GM18520 (cell line): Measurements from ENCODE around the gene UBE4A.
A peak's percentile ranks its signal among the peaks of the same experiment; 100 is the strongest.
"Not testable (repeated sequence)": the region's sequence is repeated elsewhere in the genome, so short reads cannot be mapped to it uniquely, and the experiment has no call there.

ENCODE experiments used
- ATAC-seq: cut with Tn5 transposase; IDR thresholded peaks from one replicate; pipeline ENCODE4 v1.9.1; 2021; ENCODE audit not compliant: unreplicated experiment

Gene UBE4A

GRCh38 chr11:118401151-118401879 lies 41.9 kb downstream of the UBE4A start, which contains the start of gene ATP5MG:
ATP5MG (plus strand) TSS chr11:118401606; CDS start chr11:118401666, 60 bp downstream.
- ATAC-seq: peak; percentile 38

GRCh38 chr11:118401880-118402590 lies 42.6 kb downstream of the UBE4A start:
- ATAC-seq: no peak

- not testable (repeated sequence) for ATAC-seq
These were observed 43.2 kb downstream of the UBE4A start for GRCh38 chr11:118402594-118402993.

- no peak for ATAC-seq
These were observed 47.3 kb downstream of the UBE4A start for GRCh38 chr11:118406599-118407166.

GRCh38 chr11:118410055-118410745 lies 50.8 kb downstream of the UBE4A start:
- peak; percentile 48 for ATAC-seq

GRCh38 chr11:118411530-118411929 lies 52.1 kb downstream of the UBE4A start:
- no peak for ATAC-seq

- no peak for ATAC-seq
These were observed 53.5 kb downstream of the UBE4A start for GRCh38 chr11:118412921-118413320.

GRCh38 chr11:118415062-118415738 lies 55.8 kb downstream of the UBE4A start:
- ATAC-seq: no peak

- no peak for ATAC-seq
These were observed 56.3 kb downstream of the UBE4A start for GRCh38 chr11:118415739-118416068.

- not testable (repeated sequence) for ATAC-seq
These were observed 57.5 kb downstream of the UBE4A start for GRCh38 chr11:118416900-118417299.

GRCh38 chr11:118417801-118418200 lies 58.4 kb downstream of the UBE4A start:
- no peak for ATAC-seq

- no peak for ATAC-seq
These were observed 59.4 kb downstream of the UBE4A start for GRCh38 chr11:118418766-118419165.

- ATAC-seq: no peak
These were observed 68.3 kb downstream of the UBE4A start for GRCh38 chr11:118427707-118428106.

- no peak for ATAC-seq
These were observed 71.6 kb downstream of the UBE4A start for GRCh38 chr11:118430956-118431355.

GRCh38 chr11:118434123-118434552 lies 74.7 kb downstream of the UBE4A start:
- ATAC-seq: no peak

- ATAC-seq: no peak
These were observed 75.3 kb downstream of the UBE4A start for GRCh38 chr11:118434553-118435289.

GRCh38 chr11:118435290-118435892 lies 76.0 kb downstream of the UBE4A start:
- peak; percentile 3 for ATAC-seq

- peak; percentile 54 for ATAC-seq
These were observed 76.7 kb downstream of the UBE4A start, which contains the start of gene KMT2A for GRCh38 chr11:118435893-118436624. KMT2A (plus strand) TSS chr11:118436492; CDS start chr11:118436513, 21 bp downstream.

- peak; percentile 2 for ATAC-seq
These were observed 77.3 kb downstream of the UBE4A start for GRCh38 chr11:118436639-118437207.
